DMS153 treated with DMSO at 0.1 percent for 48 hours (cell line): ENCODE measurements around the gene RPS4Y2.

Experiments
- DNase-seq: peaks from one replicate; lab custom pipeline; 2025; ENCODE audit not compliant: unreplicated experiment; lab: John Stamatoyannopoulos, UW

Gene RPS4Y2

GRCh38 chrY:20755808-20756207 lies at the start of gene RPS4Y2:
Gene RPS4Y2 (plus strand): TSS chrY:20756108. CDS start chrY:20756164, 56 bp downstream.
- DNase-seq: no peak

- no peak for DNase-seq
Observed at GRCh38 chrY:20714391-20714790, 41.5 kb upstream of the RPS4Y2 start.

GRCh38 chrY:20726184-20726907 lies 29.6 kb upstream of the RPS4Y2 start:
- no peak for DNase-seq

- no peak for DNase-seq
Observed at GRCh38 chrY:20735200-20735599, 20.7 kb upstream of the RPS4Y2 start.

GRCh38 chrY:20739806-20740205 lies 16.1 kb upstream of the RPS4Y2 start:
- no peak for DNase-seq

- DNase-seq: no peak
Observed at GRCh38 chrY:20740609-20741008, 15.3 kb upstream of the RPS4Y2 start.

GRCh38 chrY:20745060-20745459 lies 10.8 kb upstream of the RPS4Y2 start:
- no peak for DNase-seq

GRCh38 chrY:20746919-20747318 lies 9.0 kb upstream of the RPS4Y2 start:
- no peak for DNase-seq

- DNase-seq: no peak
Observed at GRCh38 chrY:20763869-20764268, 8.0 kb downstream of the RPS4Y2 start.

- DNase-seq: no peak
Observed at GRCh38 chrY:20765117-20765516, 9.2 kb downstream of the RPS4Y2 start.

GRCh38 chrY:20770755-20771154 lies 14.8 kb downstream of the RPS4Y2 start:
- DNase-seq: no peak

- DNase-seq: no peak
Observed at GRCh38 chrY:20776104-20776503, 20.2 kb downstream of the RPS4Y2 start.

- no peak for DNase-seq
Observed at GRCh38 chrY:20780104-20780654, 24.3 kb downstream of the RPS4Y2 start.

GRCh38 chrY:20780776-20781175 lies 24.9 kb downstream of the RPS4Y2 start:
- no peak for DNase-seq

- no peak for DNase-seq
Observed at GRCh38 chrY:20781408-20781807, 25.5 kb downstream of the RPS4Y2 start.

GRCh38 chrY:20784965-20785364 lies 29.1 kb downstream of the RPS4Y2 start:
- no peak for DNase-seq

GRCh38 chrY:20787076-20787475 lies 31.2 kb downstream of the RPS4Y2 start:
- DNase-seq: no peak

GRCh38 chrY:20798351-20799049 lies 42.6 kb downstream of the RPS4Y2 start:
- no peak for DNase-seq

GRCh38 chrY:20802659-20803058 lies 46.8 kb downstream of the RPS4Y2 start:
- no peak for DNase-seq

- no peak for DNase-seq
Observed at GRCh38 chrY:20806243-20806642, 50.3 kb downstream of the RPS4Y2 start.

- no peak for DNase-seq
Observed at GRCh38 chrY:20813459-20813858, 57.6 kb downstream of the RPS4Y2 start.

- DNase-seq: no peak
Observed at GRCh38 chrY:20814794-20815193, 58.9 kb downstream of the RPS4Y2 start.
